GM19324 (cell line): ENCODE measurements around the gene PCP4.

Experiments
- ATAC-seq: cut with Tn5 transposase; IDR thresholded peaks from one replicate; pipeline ENCODE4 v1.9.1; 2021; ENCODE audit warnings: mild to moderate bottlenecking, moderate library complexity; ENCODE audit not compliant: unreplicated experiment, low FRiP score

PCP4 gene

GRCh38 chr21:39913706-39914305 is 46.6 kb downstream of the PCP4 start:
- ATAC-seq: no peak

GRCh38 chr21:39915881-39916280 is 48.6 kb downstream of the PCP4 start:
- ATAC-seq: no peak

GRCh38 chr21:39918558-39918957 is 51.3 kb downstream of the PCP4 start:
- ATAC-seq: no peak

GRCh38 chr21:39923476-39923875 is 56.2 kb downstream of the PCP4 start:
- ATAC-seq: no peak

- no peak for ATAC-seq
These were observed 57.5 kb downstream of the PCP4 start for GRCh38 chr21:39924577-39925308.

- ATAC-seq: no peak
These were observed 60.2 kb downstream of the PCP4 start for GRCh38 chr21:39927304-39927886.

GRCh38 chr21:39932335-39932734 is 65.1 kb downstream of the PCP4 start:
- ATAC-seq: no peak

- no peak for ATAC-seq
These were observed 67.7 kb downstream of the PCP4 start for GRCh38 chr21:39934895-39935294.

- ATAC-seq: no peak
These were observed 68.5 kb downstream of the PCP4 start for GRCh38 chr21:39935716-39936115.

GRCh38 chr21:39938086-39938625 is 70.9 kb downstream of the PCP4 start:
- ATAC-seq: no peak

GRCh38 chr21:39946199-39946598 is 79.0 kb downstream of the PCP4 start:
- ATAC-seq: no peak

- ATAC-seq: no peak
These were observed 79.8 kb downstream of the PCP4 start for GRCh38 chr21:39947031-39947430.

GRCh38 chr21:39951183-39952101 is 84.2 kb downstream of the PCP4 start:
- no peak for ATAC-seq

- no peak for ATAC-seq
These were observed 85.0 kb downstream of the PCP4 start for GRCh38 chr21:39952265-39952664.

GRCh38 chr21:39954570-39954969 is 87.3 kb downstream of the PCP4 start:
- no peak for ATAC-seq

- ATAC-seq: no peak
These were observed 88.1 kb downstream of the PCP4 start for GRCh38 chr21:39955326-39955725.

- ATAC-seq: no peak
These were observed 89.3 kb downstream of the PCP4 start for GRCh38 chr21:39956586-39956985.

GRCh38 chr21:39958731-39959130 is 91.5 kb downstream of the PCP4 start:
- no peak for ATAC-seq

- no peak for ATAC-seq
These were observed 94.0 kb downstream of the PCP4 start for GRCh38 chr21:39961251-39961650.

GRCh38 chr21:39965026-39965425 is 97.8 kb downstream of the PCP4 start:
- no peak for ATAC-seq

- ATAC-seq: no peak
These were observed 99.5 kb downstream of the PCP4 start for GRCh38 chr21:39966786-39967185.
